T-helper 2 cell treated with Interferon-gamma antibody and Interleukin-4, amounts not matched to agents 100 ng/mL and 5 ng/mL, for 36 hours (primary cell): ENCODE measurements around the gene CRYBG3. TPM values are rescaled to one million over a fixed set of nuclear protein-coding genes. Genes with fewer than 3 reads are reported as not detected.

ENCODE experiments used
- total RNA-seq: library from RNA; stranded (reverse); gene quantifications from 2 replicates; pipeline ENCODE4 v1.2.3, GENCODE V29; 2022

Gene CRYBG3
- total RNA-seq, 1 donor from 2014 or later, result 8.3 TPM

Other genes with a start within 250 kb of the CRYBG3 start
- 2.9 and 4.8 TPM in 2 replicates for gene ARL6, start 57.3 kb upstream of the CRYBG3 start, total RNA-seq
- 66.2 and 70.2 TPM in 2 replicates for gene RIOX2, start 150.4 kb downstream of the CRYBG3 start, total RNA-seq
- 0.05 TPM in 2 replicates for gene GABRR3, start 213.3 kb downstream of the CRYBG3 start, total RNA-seq